H1 (cell line): ENCODE results near the gene TOP2A. TPM values are rescaled to one million over a fixed set of nuclear protein-coding genes. Genes with fewer than 3 reads are reported as not detected.

Experiments
- CBX5 ChIP-seq: fragments of 300-800, 300-1000 bp; sonication (generic); IDR thresholded peaks from 2 replicates; pipeline ENCODE4 v1.7.1; 2016; ENCODE audit warnings: antibody characterized with exemption, low read length, low read depth
- CHD7 ChIP-seq: fragments of 300-600 bp; sonication (generic); IDR thresholded peaks from 2 replicates; pipeline ENCODE4 v1.7.1; 2012; ENCODE audit warnings: low read length, moderate library complexity, mild to moderate bottlenecking, inconsistent platforms; ENCODE audit not compliant: insufficient replicate concordance
- JUN ChIP-seq: IDR thresholded peaks from 2 replicates; pipeline ENCODE4 v1.6.1; 2011; ENCODE audit warnings: low read depth, mild to moderate bottlenecking, improper control_type of control experiment, low read length
- JUND ChIP-seq: IDR thresholded peaks from 2 replicates; pipeline ENCODE4 v1.6.1; 2011; ENCODE audit warnings: mild to moderate bottlenecking, improper control_type of control experiment, low read length
- KDM4A ChIP-seq: IDR thresholded peaks from one replicate; pipeline ENCODE4 v1.7.1; 2012; ENCODE audit warnings: low read depth, mild to moderate bottlenecking, moderate library complexity, low read length, inconsistent platforms; ENCODE audit not compliant: severe bottlenecking
- RAD21 ChIP-seq, 2 experiments: IDR thresholded peaks in 1 of 2; conservative IDR thresholded peaks in 1 of 2; 2 replicates each; pipeline ENCODE4 v1.6.1; 2011; ENCODE audit warnings: low read depth in 2 of 2, low read length in 2 of 2, improper control_type of control experiment in 1 of 2, inconsistent platforms in 1 of 2, mild to moderate bottlenecking in 1 of 2, moderate library complexity in 1 of 2
- SP1 ChIP-seq: IDR thresholded peaks from 2 replicates; pipeline ENCODE4 v1.6.1; 2011; ENCODE audit warnings: low read depth, low read length
- SP4 ChIP-seq: IDR thresholded peaks from 2 replicates; pipeline ENCODE4 v1.6.1; 2012; ENCODE audit warnings: low read length, inconsistent platforms
- polyA plus RNA-seq, 7 experiments: library from polyadenylated mRNA; depleted of rRNA in 3 of 7; stranded (reverse) in 5 of 7; unstranded in 2 of 7; fragments of >200 nt in 5 of 7; fragments of 200-250 nt in 2 of 7; gene quantifications; 1 replicate in 5 of 7; 2 replicates in 1 of 7; 4 replicates in 1 of 7; pipeline versions ENCODE4 v1.2.1 to v1.2.3, GENCODE V29; 2011 to 2013; ENCODE audit warnings: missing spikeins in 2 of 7, mixed read lengths in 2 of 7
- total RNA-seq: library from RNA; stranded (reverse); fragmentation: NEBNext Ultra II Directional; extraction: Animal tissue kit (Norgen Biotek cat#: 25700); gene quantifications from 2 replicates; pipeline ENCODE4 v1.2.1, GENCODE V29; 2021

TOP2A gene
- total and polyA plus RNA-seq, 2 of the 8 experiments (the other 6 are each of a cell fraction or from before 2014, with no cell fraction given): 83.1 to 291 TPM

- TF ChIP-seq CHD7 (no peak), CBX5 (no peak), KDM4A (no peak), SP1 (no peak), JUND (no peak), SP4 (no peak), RAD21 (IDR thresholded peaks at IDR 0.05 in 1 of 2, conservative IDR thresholded peaks at IDR 0.05 in 1 of 2; ENCODE audit: low read depth in 2 of 2, low read length in 2 of 2) (no peak), JUN (no peak)
These were observed 22.5 kb upstream of the TOP2A start (continued) for GRCh38 chr17:40440166-40440565.
